GM13977 (cell line): ENCODE data around the gene SLC37A1.

Experiments used
- DNase-seq: peaks from one replicate; pipeline ENCODE4 v3.0.0; 2012; ENCODE audit warnings: low spot score
- CTCF ChIP-seq: IDR thresholded peaks from 2 replicates; pipeline ENCODE4 v1.5.1; 2012; ENCODE audit warnings: mild to moderate bottlenecking, control low read depth; ENCODE audit not compliant: insufficient read depth; ENCODE audit errors: extremely low read depth, missing control alignments
- in situ Hi-C: fragments of 300-500 bp; cut with MboI; formaldehyde crosslinking; loops from one replicate; pipeline ENCODE4 v1.12.0; 2022; ENCODE audit warnings: low sequenced_read_pairs, low pct_unique_long_range_greater_than_20kb, mixed read lengths, inconsistent platforms; ENCODE audit not compliant: unreplicated experiment

SLC37A1 gene

GRCh38 chr21:42591170-42591869 is 77.7 kb downstream of the SLC37A1 start:
- no peak for DNase-seq
- in situ Hi-C loops = loop anchor here (10.0 kb wide), 1 partner anchor 233 kb away; no protein-coding TSS in a partner anchor
- TF ChIP-seq CTCF = no peak

- in situ Hi-C loops = loop anchor here (10.0 kb wide), 1 partner anchor 233 kb away; no protein-coding TSS in a partner anchor
- TF ChIP-seq CTCF = no peak
- DNase-seq = no peak
These were observed 78.6 kb downstream of the SLC37A1 start for GRCh38 chr21:42592156-42592820.

DNA sequence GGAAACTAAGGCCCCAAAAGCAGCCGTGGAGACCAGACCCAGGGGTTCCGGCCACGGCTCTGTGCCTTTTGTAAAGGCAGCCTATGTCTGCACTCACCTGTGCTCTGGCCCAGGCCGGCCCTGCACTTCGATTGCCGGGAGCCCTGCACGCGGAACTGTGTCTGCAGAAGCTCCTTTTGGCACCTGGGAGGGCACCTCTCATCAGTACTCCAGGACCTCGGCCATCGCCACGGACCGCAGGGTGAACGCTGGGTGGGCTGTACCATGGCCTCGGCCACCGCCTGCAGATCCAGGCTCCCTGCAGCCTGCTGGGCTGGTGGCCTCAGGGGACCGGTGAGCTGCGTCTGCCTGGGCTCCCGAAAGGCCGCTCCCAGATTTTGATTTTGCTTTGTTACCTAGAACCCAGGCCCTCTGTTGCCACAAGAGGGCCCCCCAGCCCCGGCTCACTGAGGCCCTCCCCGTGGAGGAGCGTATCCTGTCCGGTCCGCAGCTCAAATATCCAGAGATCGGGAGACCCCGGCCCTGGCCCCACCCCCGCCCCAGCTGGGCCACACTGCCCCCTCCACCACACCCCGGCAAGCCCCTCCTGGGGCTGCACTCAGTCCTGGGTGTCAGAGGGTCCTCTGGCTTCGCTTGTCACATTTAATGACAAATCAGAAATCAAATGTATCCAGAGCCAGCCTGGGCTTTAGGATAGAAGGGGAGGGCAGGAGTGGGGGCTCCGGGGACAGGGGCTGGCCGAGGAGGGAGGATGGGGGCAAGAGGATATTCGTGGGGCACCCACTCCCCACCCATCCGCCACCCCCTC is 79.6 kb downstream of the SLC37A1 start:
- in situ Hi-C loops = loop anchor here (10.0 kb wide), 1 partner anchor 232 kb away; no protein-coding TSS in a partner anchor
- peak; percentile 84 for TF ChIP-seq CTCF
- peak; percentile 93 for DNase-seq

- no peak for DNase-seq
- no peak for TF ChIP-seq CTCF
- in situ Hi-C loops = loop anchor here (10.0 kb wide), 1 partner anchor 230 kb away; no protein-coding TSS in a partner anchor
These were observed 81.1 kb downstream of the SLC37A1 start for GRCh38 chr21:42594616-42595282.

GRCh38 chr21:42595283-42596187 is 81.9 kb downstream of the SLC37A1 start:
- TF ChIP-seq CTCF = no peak
- in situ Hi-C loops = loop anchor here (10.0 kb wide), 1 partner anchor 229 kb away; no protein-coding TSS in a partner anchor
- DNase-seq = no peak
